Stomach (tissue), 9 donors: Measurements from ENCODE around the gene SLITRK3. TPM values are rescaled to one million over a fixed set of nuclear protein-coding genes. Genes with fewer than 3 reads are reported as not detected.

Experiments
- DNase-seq, 2 donors: peaks; one replicate each; pipeline versions ENCODE4 v3.0.0 to v3.0.0-alpha.2; 2013 to 2019
- H3K27ac ChIP-seq, 5 donors: fragments of 200-600 bp in 4 of 5; sonication (generic) in 4 of 5; one replicate each; pipeline ENCODE4 v1.5.1; 2013 to 2019; ENCODE audit warnings: mild to moderate bottlenecking in 1 of 5, moderate library complexity in 1 of 5
- H3K27me3 ChIP-seq, 3 donors: fragments of 200-600 bp; sonication (generic); one replicate each; pipeline ENCODE4 v1.5.1; 2017 to 2019; ENCODE audit warnings: mixed run types in 1 of 3
- H3K36me3 ChIP-seq, 4 donors: fragments of 200-600 bp; sonication (generic); 1 replicate in 3 of 4; 2 replicates in 1 of 4; pipeline ENCODE4 v1.5.1; 2016 to 2019
- H3K4me1 ChIP-seq, 4 donors: fragments of 200-600 bp; sonication (generic); one replicate each; pipeline ENCODE4 v1.5.1; 2016 to 2019
- H3K4me3 ChIP-seq, 4 donors: fragments of 200-600 bp; sonication (generic) in 3 of 4; one replicate each; pipeline ENCODE4 v1.5.1; 2016 to 2019; ENCODE audit warnings: mild to moderate bottlenecking in 1 of 4
- H3K9me3 ChIP-seq, 4 donors: fragments of 200-600 bp; sonication (generic); one replicate each; pipeline ENCODE4 v1.5.1; 2016 to 2019
- EP300 ChIP-seq: sonication (generic); formaldehyde crosslinking; IDR thresholded peaks from one replicate; pipeline ENCODE4 v1.6.1; 2017; ENCODE audit warnings: antibody characterized with exemption
- POLR2A ChIP-seq, 4 donors: fragments of 450-650 bp; IDR thresholded peaks; one replicate each; pipeline ENCODE4 v1.6.1; 2016; ENCODE audit warnings: antibody characterized with exemption in 4 of 4, control low read depth in 2 of 4, mild to moderate bottlenecking in 1 of 4, moderate library complexity in 1 of 4
- POLR2AphosphoS5 ChIP-seq, 3 donors: sonication (generic); formaldehyde crosslinking; IDR thresholded peaks; one replicate each; pipeline ENCODE4 v1.6.1; 2016; ENCODE audit warnings: antibody characterized with exemption in 3 of 3
- WGBS, 5 donors: extraction: QIAGEN DNeasy Blood & Tissue Kit in 3 of 5; methylation state at CpG; one replicate each; pipeline versions ENCODE4 v1.1.5 to v1.1.7; 2013 to 2018; 5-methylcytosine and 5-hydroxymethylcytosine counted together
- intact Hi-C: fragments of 100-400 bp; cut with DNase I; formaldehyde crosslinking; loops from one replicate; pipeline ENCODE4 v1.15.1; 2023; ENCODE audit warnings: low total_unique reads
- polyA plus RNA-seq, 3 donors: library from polyadenylated mRNA; stranded (reverse); fragments of 200-250 nt; gene quantifications; one replicate each; pipeline ENCODE4 v1.2.3, GENCODE V29; 2013
- total RNA-seq, 5 donors: library from RNA; depleted of rRNA; stranded (reverse); fragments of >200 nt; gene quantifications; one replicate each; pipeline versions ENCODE4 v1.1.0 to v1.2.3, GENCODE V29; 2014 to 2016
- TF ChIP-seq, protein P1 (sequence below), 7 experiments: fragments of 450-650 bp in 4 of 7; fragments of 200-600 bp in 3 of 7; sonication (generic) in 3 of 7; IDR thresholded peaks; one replicate each; pipeline ENCODE4 v1.5.1; 2016 to 2019; ENCODE audit warnings: antibody characterized with exemption in 7 of 7, control low read depth in 2 of 7, mild to moderate bottlenecking in 1 of 7
- donor health status: healthy with polysubstance abuse.
- donor health status: Bipolar disorder and iron deficiency.
- donor health status: healthy.

Gene SLITRK3
- total and polyA plus RNA-seq, 8 donors, result 0.06 to 2.6 (median 0.60) TPM; not detected in 4

DNA sequence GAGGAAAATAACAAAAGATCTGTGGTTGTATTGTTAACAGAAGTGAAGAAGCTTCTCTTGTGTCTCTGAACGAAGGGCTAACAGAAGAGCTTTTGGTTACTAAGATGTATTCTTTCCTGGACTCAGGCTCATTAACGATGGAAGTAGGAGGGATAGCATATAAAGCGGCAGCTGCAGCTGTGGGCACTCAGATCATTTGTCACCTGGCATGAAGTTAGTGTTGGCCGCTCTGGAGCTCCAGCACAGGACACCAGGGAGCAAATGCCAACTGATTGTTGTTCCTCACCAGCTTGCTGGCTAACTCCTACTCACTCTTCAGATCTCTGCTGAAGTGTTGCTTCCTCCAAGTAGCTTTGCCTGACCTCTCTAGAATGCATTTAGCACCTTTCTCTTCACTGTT, 15.5 kb upstream of the SLITRK3 start:
- Histone ChIP-seq H3K27me3 (no peaks in the 10 kb centered on the region), H3K27ac (no peak overlapping the region), H3K36me3 (no peaks in the 10 kb centered on the region), H3K9me3 (no peaks in the 10 kb centered on the region), H3K4me3 (no peak overlapping the region), H3K4me1 (peaks cover 0 to 8% (median 3%) of the 10 kb centered on the region in 4 donors)
- 81 to 87% (median 85%) methylated on average over 3 to 4 of the region's 4 CpGs for whole genome bisulfite sequencing, 5 donors
- no peak for DNase-seq
- no peak for TF ChIP-seq POLR2A (IDR thresholded peaks at IDR 0.05)
- TF ChIP-seq EP300, result no peak
- TF ChIP-seq POLR2AphosphoS5 (IDR thresholded peaks at IDR 0.05), result no peak
- TF ChIP-seq, protein P1, sequence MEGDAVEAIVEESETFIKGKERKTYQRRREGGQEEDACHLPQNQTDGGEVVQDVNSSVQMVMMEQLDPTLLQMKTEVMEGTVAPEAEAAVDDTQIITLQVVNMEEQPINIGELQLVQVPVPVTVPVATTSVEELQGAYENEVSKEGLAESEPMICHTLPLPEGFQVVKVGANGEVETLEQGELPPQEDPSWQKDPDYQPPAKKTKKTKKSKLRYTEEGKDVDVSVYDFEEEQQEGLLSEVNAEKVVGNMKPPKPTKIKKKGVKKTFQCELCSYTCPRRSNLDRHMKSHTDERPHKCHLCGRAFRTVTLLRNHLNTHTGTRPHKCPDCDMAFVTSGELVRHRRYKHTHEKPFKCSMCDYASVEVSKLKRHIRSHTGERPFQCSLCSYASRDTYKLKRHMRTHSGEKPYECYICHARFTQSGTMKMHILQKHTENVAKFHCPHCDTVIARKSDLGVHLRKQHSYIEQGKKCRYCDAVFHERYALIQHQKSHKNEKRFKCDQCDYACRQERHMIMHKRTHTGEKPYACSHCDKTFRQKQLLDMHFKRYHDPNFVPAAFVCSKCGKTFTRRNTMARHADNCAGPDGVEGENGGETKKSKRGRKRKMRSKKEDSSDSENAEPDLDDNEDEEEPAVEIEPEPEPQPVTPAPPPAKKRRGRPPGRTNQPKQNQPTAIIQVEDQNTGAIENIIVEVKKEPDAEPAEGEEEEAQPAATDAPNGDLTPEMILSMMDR (IDR thresholded peaks at IDR 0.05), result no peak
- intact Hi-C loops, result no loop called here

DNA sequence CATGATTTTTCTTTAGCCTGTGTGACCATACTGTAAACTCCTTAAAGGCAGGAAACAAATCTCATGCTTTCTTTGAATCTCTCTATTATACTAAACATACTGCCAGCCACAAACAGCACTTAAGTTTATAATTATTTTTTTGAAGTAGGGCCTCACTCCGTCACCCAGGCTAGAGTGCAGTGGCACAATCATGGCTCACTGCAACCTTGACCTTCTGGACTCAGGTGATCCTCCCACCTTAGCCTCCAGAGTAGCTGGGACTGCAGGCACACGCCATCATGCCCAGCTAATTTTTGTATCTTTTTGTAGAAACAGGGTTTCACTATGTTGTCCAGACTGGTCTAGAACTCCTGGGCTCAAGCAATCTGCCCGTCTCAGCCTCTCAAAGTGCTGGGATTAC, 14.5 kb upstream of the SLITRK3 start:
- Histone ChIP-seq H3K9me3 (no peaks in the 10 kb centered on the region), H3K36me3 (no peaks in the 10 kb centered on the region), H3K27me3 (no peaks in the 10 kb centered on the region), H3K4me3 (no peak overlapping the region), H3K27ac (no peak overlapping the region), H3K4me1 (peaks cover 0 to 9% (median 3%) of the 10 kb centered on the region in 4 donors)
- 76 to 89% (median 83%) methylated on average over 3 of the region's 3 CpGs for WGBS, 5 donors
- DNase-seq, result no peak
- intact Hi-C loops, result no loop called here
- TF ChIP-seq EP300 (no peak), POLR2AphosphoS5 (IDR thresholded peaks at IDR 0.05) (no peak), POLR2A (IDR thresholded peaks at IDR 0.05) (no peak)
- TF ChIP-seq, protein P1 (IDR thresholded peaks at IDR 0.05), result no peak

- peaks cover 0 to 9% (median 3%) of the 10 kb centered on the region in 4 donors for H3K4me1 ChIP-seq
- no peaks in the 10 kb centered on the region for H3K9me3 ChIP-seq
- intact Hi-C loops, result no loop called here
- H3K27ac ChIP-seq, result no peak overlapping the region
- DNase-seq, result no peak
- H3K36me3 ChIP-seq, result no peaks in the 10 kb centered on the region
- no peak overlapping the region for H3K4me3 ChIP-seq
- no peak for TF ChIP-seq EP300
- TF ChIP-seq, protein P1 (IDR thresholded peaks at IDR 0.05), result peak in 1 of 7 experiments; percentile 24
- H3K27me3 ChIP-seq, result no peaks in the 10 kb centered on the region
These were observed 13.9 kb upstream of the SLITRK3 start for GRCh38 chr3:165210132-165210531.

DNA sequence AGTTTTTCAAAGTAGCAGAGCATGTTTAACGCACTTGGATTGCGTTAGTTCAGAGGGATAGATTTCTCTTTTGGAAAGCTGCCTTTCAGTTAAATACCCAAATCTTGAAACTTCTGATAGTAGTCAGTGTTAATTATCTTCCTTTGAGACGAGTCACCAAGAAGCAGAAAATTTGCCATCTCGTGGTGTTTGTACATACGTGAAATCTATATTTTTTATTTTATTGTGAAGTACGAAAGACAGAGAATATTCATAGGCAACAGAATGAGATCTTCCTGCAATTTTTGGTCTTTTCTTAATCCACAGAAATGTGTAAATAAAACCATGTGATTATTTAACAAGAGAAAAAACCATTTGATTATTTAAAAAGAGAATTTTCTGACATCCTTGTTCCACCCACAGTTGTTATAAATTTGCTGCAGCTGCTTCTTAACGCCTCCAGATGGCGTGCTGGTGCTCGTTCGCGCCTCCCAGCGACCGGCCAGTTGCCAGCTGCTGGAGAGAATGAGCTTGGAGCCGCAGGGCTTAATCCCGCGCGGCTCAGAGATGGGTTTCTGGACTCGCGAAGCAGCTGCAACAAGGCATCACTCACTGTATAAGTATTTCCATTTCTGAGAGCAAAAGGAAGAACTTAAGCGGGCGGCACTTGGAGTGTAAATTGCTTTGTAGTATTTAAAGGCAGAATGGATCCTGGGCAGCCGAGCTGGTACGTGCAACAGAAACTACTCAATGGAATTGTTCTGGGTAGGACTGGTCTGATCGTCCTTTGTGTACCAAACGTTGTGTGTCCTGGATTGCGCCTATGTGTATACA, 10.5 kb upstream of the SLITRK3 start:
- Histone ChIP-seq H3K9me3 (no peaks in the 10 kb centered on the region), H3K4me3 (peak overlapping the region; percentile 31 to 40 (median 39)), H3K27me3 (no peaks in the 10 kb centered on the region), H3K36me3 (no peaks in the 10 kb centered on the region), H3K4me1 (peaks cover 0 to 9% (median 3%) of the 10 kb centered on the region in 4 donors), H3K27ac (no peak overlapping the region)
- intact Hi-C loops, result no loop called here
- DNase-seq, result peak; percentile 76 to 95
- 16 to 22% (median 17%) methylated on average over 26 of the region's 26 CpGs for WGBS, 5 donors
- peak in 1 of 3 donors; percentile 29 for TF ChIP-seq POLR2AphosphoS5 (IDR thresholded peaks at IDR 0.05)
- TF ChIP-seq, protein P1 (IDR thresholded peaks at IDR 0.05), result peak in 5 of 7 experiments; percentile 10 to 77 (median 65)
- no peak for TF ChIP-seq POLR2A (IDR thresholded peaks at IDR 0.05)
- TF ChIP-seq EP300, result no peak
